Liver (tissue), 9 donors: ENCODE measurements around the gene CA14. TPM values are rescaled to one million over a fixed set of nuclear protein-coding genes. Genes with fewer than 3 reads are reported as not detected.

Source experiments
- DNase-seq: peaks from one replicate; pipeline ENCODE4 v3.0.0-alpha.2; 2017; ENCODE audit warnings: low spot score
- H3K27ac ChIP-seq, 2 donors: one replicate each; pipeline ENCODE4 v1.7.0; 2013; ENCODE audit warnings: inconsistent platforms in 2 of 2, low read length in 2 of 2, control low read depth in 1 of 2, low read depth in 1 of 2, mild to moderate bottlenecking in 1 of 2
- H3K27me3 ChIP-seq, 4 donors: one replicate each; pipeline versions ENCODE4 v1.6.1 to v1.7.0; 2013; ENCODE audit warnings: low read length in 3 of 4, inconsistent platforms in 1 of 4, mild to moderate bottlenecking in 1 of 4, moderate library complexity in 1 of 4; ENCODE audit not compliant: control insufficient read depth in 4 of 4, insufficient read depth in 4 of 4
- H3K36me3 ChIP-seq, 4 donors: one replicate each; pipeline versions ENCODE4 v1.6.1 to v1.7.0; 2013; ENCODE audit warnings: low read length in 3 of 4, mild to moderate bottlenecking in 3 of 4, low read depth in 1 of 4, moderate library complexity in 1 of 4; ENCODE audit not compliant: control insufficient read depth in 4 of 4, insufficient read depth in 3 of 4
- H3K4me1 ChIP-seq, 4 donors: one replicate each; pipeline versions ENCODE4 v1.6.1 to v1.7.0; 2013; ENCODE audit warnings: low read length in 3 of 4, mild to moderate bottlenecking in 3 of 4, moderate library complexity in 1 of 4; ENCODE audit not compliant: control insufficient read depth in 4 of 4, insufficient read depth in 4 of 4
- H3K4me3 ChIP-seq, 3 donors: one replicate each; pipeline versions ENCODE4 v1.6.1 to v1.7.0; 2013; ENCODE audit warnings: low read length in 3 of 3, control low read depth in 1 of 3, low read depth in 1 of 3, mild to moderate bottlenecking in 1 of 3
- H3K9ac ChIP-seq, 2 donors: one replicate each; pipeline ENCODE4 v1.7.0; 2013; ENCODE audit warnings: low read length in 2 of 2, mild to moderate bottlenecking in 2 of 2, moderate library complexity in 2 of 2, control low read depth in 1 of 2, low read depth in 1 of 2
- H3K9me3 ChIP-seq, 4 donors: one replicate each; pipeline versions ENCODE4 v1.6.1 to v1.7.0; 2013; ENCODE audit warnings: low read length in 3 of 4; ENCODE audit not compliant: control insufficient read depth in 4 of 4
- CTCF ChIP-seq: fragments of 150-350 bp; IDR thresholded peaks from 2 replicates; pipeline ENCODE4 v1.5.1; 2017; ENCODE audit warnings: improper control_type of control experiment, low read depth, low read length; ENCODE audit not compliant: missing input control
- EGR1 ChIP-seq, 2 donors: IDR thresholded peaks; 2 replicates each; pipeline ENCODE4 v1.6.1; 2016 to 2018; ENCODE audit warnings: antibody characterized with exemption in 2 of 2, low read depth in 2 of 2
- FOXA1 ChIP-seq: IDR thresholded peaks from 2 replicates; pipeline ENCODE4 v1.6.1; 2016; ENCODE audit warnings: antibody characterized with exemption
- FOXA2 ChIP-seq: IDR thresholded peaks from 2 replicates; pipeline ENCODE4 v1.6.1; 2016; ENCODE audit warnings: antibody characterized with exemption
- GABPA ChIP-seq, 2 donors: IDR thresholded peaks in 1 of 2; conservative IDR thresholded peaks in 1 of 2; 2 replicates each; pipeline ENCODE4 v1.6.1; 2016; ENCODE audit warnings: antibody characterized with exemption in 2 of 2, mild to moderate bottlenecking in 1 of 2, moderate library complexity in 1 of 2
- HNF4A ChIP-seq, 2 donors: conservative IDR thresholded peaks; 2 replicates each; pipeline ENCODE4 v1.6.1; 2016; ENCODE audit warnings: antibody characterized with exemption in 2 of 2, mild to moderate bottlenecking in 2 of 2
- HNF4G ChIP-seq: IDR thresholded peaks from 2 replicates; pipeline ENCODE4 v1.6.1; 2016; ENCODE audit warnings: antibody characterized with exemption
- JUND ChIP-seq, 2 donors: IDR thresholded peaks; 2 replicates each; pipeline ENCODE4 v1.6.1; 2016; ENCODE audit warnings: antibody characterized with exemption in 2 of 2
- MAX ChIP-seq: IDR thresholded peaks from 2 replicates; pipeline ENCODE4 v1.6.1; 2016; ENCODE audit warnings: antibody characterized with exemption
- NR2F2 ChIP-seq: IDR thresholded peaks from 2 replicates; pipeline ENCODE4 v1.6.1; 2016; ENCODE audit warnings: antibody characterized with exemption
- RAD21 ChIP-seq, 2 donors: IDR thresholded peaks; 2 replicates each; pipeline ENCODE4 v1.6.1; 2016; ENCODE audit warnings: antibody characterized with exemption in 2 of 2, mild to moderate bottlenecking in 2 of 2
- REST ChIP-seq: IDR thresholded peaks from 2 replicates; pipeline ENCODE4 v1.6.1; 2016; ENCODE audit warnings: antibody characterized with exemption, mild to moderate bottlenecking
- RXRA ChIP-seq, 2 donors: IDR thresholded peaks; 2 replicates each; pipeline ENCODE4 v1.6.1; 2017 to 2018; ENCODE audit warnings: antibody characterized with exemption in 2 of 2, mild to moderate bottlenecking in 1 of 2
- SP1 ChIP-seq: IDR thresholded peaks from 2 replicates; pipeline ENCODE4 v1.6.1; 2018; ENCODE audit warnings: antibody characterized with exemption, mild to moderate bottlenecking
- TAF1 ChIP-seq: conservative IDR thresholded peaks from 2 replicates; pipeline ENCODE4 v1.6.1; 2016; ENCODE audit warnings: antibody characterized with exemption, mild to moderate bottlenecking
- YY1 ChIP-seq: IDR thresholded peaks from 2 replicates; pipeline ENCODE4 v1.6.1; 2016; ENCODE audit warnings: antibody characterized with exemption, mild to moderate bottlenecking
- ZBTB33 ChIP-seq: IDR thresholded peaks from 2 replicates; pipeline ENCODE4 v1.6.1; 2016; ENCODE audit warnings: antibody characterized with exemption
- WGBS: extraction: QIAGEN DNeasy Blood & Tissue Kit; methylation state at CpG from one replicate; pipeline ENCODE4 v1.1.7; 2013; 5-methylcytosine and 5-hydroxymethylcytosine counted together
- polyA plus RNA-seq, 2 donors: library from polyadenylated mRNA; stranded (reverse) in 1 of 2; unstranded in 1 of 2; fragments of 200-250 nt in 1 of 2; fragments of >200 nt in 1 of 2; fragmentation: Nextera tagmentation in 1 of 2; extraction: Ambion mirVana in 1 of 2; gene quantifications; one replicate each; pipeline versions ENCODE4 v1.2.1 to v1.2.3, GENCODE V29; 2013 to 2015
- total RNA-seq, 2 donors: library from RNA; depleted of rRNA; stranded (reverse); fragments of >200 nt; gene quantifications; one replicate each; pipeline ENCODE4 v1.2.3, GENCODE V29; 2014
- TF ChIP-seq, protein P1 (sequence below): IDR thresholded peaks from 2 replicates; pipeline ENCODE4 v1.6.1; 2016; ENCODE audit warnings: antibody characterized with exemption
- donor health status: healthy.
- donor health status: healthy.
- donor health status: healthy.
- donor health status: healthy.
- donor health status: healthy.

CA14 gene
- total and polyA plus RNA-seq, 4 donors: 0.22 to 2.7 (median 1.2) TPM

- no peak for DNase-seq
- no peak for TF ChIP-seq FOXA2
- TF ChIP-seq EGR1 (IDR thresholded peaks at IDR 0.05; ENCODE audit: low read depth in 2 of 2): no peak
- TF ChIP-seq SP1: no peak
- TF ChIP-seq JUND (IDR thresholded peaks at IDR 0.05): no peak
- TF ChIP-seq REST: no peak
- no peak for TF ChIP-seq HNF4A (conservative IDR thresholded peaks at IDR 0.05)
- TF ChIP-seq MAX: no peak
- no peak for TF ChIP-seq TAF1
- TF ChIP-seq RAD21 (IDR thresholded peaks at IDR 0.05): no peak
- TF ChIP-seq FOXA1: no peak
- TF ChIP-seq ZBTB33: no peak
- no peak for TF ChIP-seq RXRA (IDR thresholded peaks at IDR 0.05)
- no peak for TF ChIP-seq HNF4G
- TF ChIP-seq CTCF: no peak
- TF ChIP-seq GABPA (IDR thresholded peaks at IDR 0.05 in 1 of 2, conservative IDR thresholded peaks at IDR 0.05 in 1 of 2): no peak
- TF ChIP-seq, protein P1, sequence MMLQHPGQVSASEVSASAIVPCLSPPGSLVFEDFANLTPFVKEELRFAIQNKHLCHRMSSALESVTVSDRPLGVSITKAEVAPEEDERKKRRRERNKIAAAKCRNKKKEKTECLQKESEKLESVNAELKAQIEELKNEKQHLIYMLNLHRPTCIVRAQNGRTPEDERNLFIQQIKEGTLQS: no peak
- TF ChIP-seq YY1: no peak
- Histone ChIP-seq H3K27me3 (no peaks in the 10 kb centered on the region), H3K36me3 (no peaks in the 10 kb centered on the region), H3K9ac (no peak overlapping the region), H3K27ac (no peak overlapping the region), H3K4me1 (peaks cover 1 to 20% (median 6%) of the 10 kb centered on the region in 4 donors), H3K4me3 (no peak overlapping the region), H3K9me3 (no peaks in the 10 kb centered on the region)
- 94% methylated on average over 21 of the region's 21 CpGs for WGBS
These were observed 19.8 kb upstream of the CA14 start for GRCh38 chr1:150237746-150238145.

DNA sequence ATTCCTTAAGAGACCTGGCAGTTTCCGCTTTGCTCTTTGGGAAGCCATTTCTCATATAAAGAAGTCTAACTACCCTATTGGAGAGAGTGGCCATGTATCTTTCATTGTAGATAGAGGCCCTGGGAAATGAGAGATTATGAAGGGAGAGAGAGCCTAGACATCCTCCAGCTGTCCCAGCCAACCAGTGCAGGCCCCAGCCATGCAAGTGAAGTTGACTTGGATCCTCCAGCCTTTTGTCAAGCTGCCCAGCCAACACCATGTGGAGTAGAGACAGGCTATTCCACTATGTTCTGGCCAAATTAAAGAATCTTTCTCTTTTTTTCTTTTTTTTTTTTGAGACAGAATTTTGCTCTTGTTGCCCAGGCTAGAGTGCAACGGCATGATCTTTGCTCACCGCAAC lies 14.6 kb upstream of the CA14 start:
- Histone ChIP-seq H3K27ac (no peak overlapping the region), H3K27me3 (no peaks in the 10 kb centered on the region), H3K9ac (no peak overlapping the region), H3K4me3 (no peak overlapping the region), H3K9me3 (no peaks in the 10 kb centered on the region), H3K36me3 (no peaks in the 10 kb centered on the region), H3K4me1 (no peaks in the 10 kb centered on the region)
- DNase-seq: no peak
- 75% methylated on average over 3 of the region's 3 CpGs for WGBS
- TF ChIP-seq REST (no peak), MAX (no peak), ZBTB33 (no peak), HNF4A (conservative IDR thresholded peaks at IDR 0.05) (no peak), NR2F2 (no peak), JUND (IDR thresholded peaks at IDR 0.05) (no peak), YY1 (no peak), RXRA (IDR thresholded peaks at IDR 0.05) (no peak), EGR1 (IDR thresholded peaks at IDR 0.05; ENCODE audit: low read depth in 2 of 2) (no peak)
- TF ChIP-seq, protein P1: no peak
